HG02943 (cell line): ENCODE results near the gene ITGA7.

ENCODE experiments used
- ATAC-seq: cut with Tn5 transposase; IDR thresholded peaks from one replicate; pipeline ENCODE4 v1.9.1; 2021; ENCODE audit warnings: mild to moderate bottlenecking, low read depth, moderate library complexity; ENCODE audit not compliant: unreplicated experiment

ITGA7 gene

GRCh38 chr12:55702861-55703260, 4.8 kb downstream of the ITGA7 start:
- no peak for ATAC-seq

- no peak for ATAC-seq
These were observed 7.3 kb downstream of the ITGA7 start for GRCh38 chr12:55700255-55701018.

- ATAC-seq = no peak
These were observed 8.1 kb downstream of the ITGA7 start for GRCh38 chr12:55699471-55700055.

GRCh38 chr12:55698965-55699364, 8.7 kb downstream of the ITGA7 start:
- no peak for ATAC-seq

DNA sequence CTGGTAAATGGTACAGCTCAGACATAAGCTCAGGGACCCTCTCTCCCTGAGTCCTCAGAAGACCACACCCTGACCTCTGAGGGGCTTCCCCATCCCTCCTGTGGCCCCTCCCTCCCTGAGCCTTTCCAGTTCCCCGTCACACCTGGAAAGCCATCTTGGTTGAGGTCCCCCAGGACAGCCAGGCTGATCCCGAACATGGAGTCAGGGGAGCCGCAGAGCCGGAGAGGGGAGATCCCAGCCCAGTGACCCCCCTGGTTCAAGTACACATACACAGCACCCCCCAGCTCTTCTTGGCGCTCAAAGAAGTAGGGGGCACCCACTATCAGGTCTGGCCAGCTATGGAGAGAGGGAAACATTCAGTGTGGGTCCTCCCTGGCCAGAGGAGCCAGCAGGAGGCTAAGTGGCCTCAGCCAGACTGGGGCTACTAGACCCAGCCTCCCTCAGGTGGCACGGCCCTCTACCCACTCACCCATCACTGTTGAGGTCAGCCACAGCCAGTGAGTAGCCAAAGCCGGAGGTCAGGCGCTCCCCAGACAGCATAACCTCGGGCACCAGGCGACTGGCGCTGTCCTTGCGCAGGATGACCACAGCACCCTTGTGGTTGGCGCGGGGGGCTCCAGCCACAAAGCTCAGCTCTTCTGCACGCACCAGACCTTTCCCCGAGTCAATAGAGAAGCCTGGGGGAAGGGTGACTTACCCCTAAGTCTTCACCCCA, 9.3 kb downstream of the ITGA7 start:
- no peak for ATAC-seq

DNA sequence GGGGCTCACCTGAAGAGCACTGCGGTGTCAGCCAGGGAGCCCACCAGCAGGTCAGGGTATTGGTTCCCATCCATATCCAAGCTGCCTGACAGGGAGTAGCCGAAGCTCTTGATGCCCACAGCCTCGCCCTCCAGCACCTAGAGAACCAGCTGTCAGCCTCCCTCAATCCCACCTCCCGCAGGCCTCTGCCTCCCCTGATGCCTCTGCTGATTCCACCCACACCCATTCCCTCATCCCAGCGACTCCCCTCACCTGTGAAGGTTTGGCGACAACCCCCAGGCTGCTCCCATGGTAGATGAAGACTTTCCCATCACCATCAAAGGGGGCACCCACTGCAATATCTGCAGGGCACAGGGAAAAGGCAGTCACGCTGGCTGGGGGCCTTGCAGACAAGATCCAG, 10.0 kb downstream of the ITGA7 start:
- no peak for ATAC-seq

DNA sequence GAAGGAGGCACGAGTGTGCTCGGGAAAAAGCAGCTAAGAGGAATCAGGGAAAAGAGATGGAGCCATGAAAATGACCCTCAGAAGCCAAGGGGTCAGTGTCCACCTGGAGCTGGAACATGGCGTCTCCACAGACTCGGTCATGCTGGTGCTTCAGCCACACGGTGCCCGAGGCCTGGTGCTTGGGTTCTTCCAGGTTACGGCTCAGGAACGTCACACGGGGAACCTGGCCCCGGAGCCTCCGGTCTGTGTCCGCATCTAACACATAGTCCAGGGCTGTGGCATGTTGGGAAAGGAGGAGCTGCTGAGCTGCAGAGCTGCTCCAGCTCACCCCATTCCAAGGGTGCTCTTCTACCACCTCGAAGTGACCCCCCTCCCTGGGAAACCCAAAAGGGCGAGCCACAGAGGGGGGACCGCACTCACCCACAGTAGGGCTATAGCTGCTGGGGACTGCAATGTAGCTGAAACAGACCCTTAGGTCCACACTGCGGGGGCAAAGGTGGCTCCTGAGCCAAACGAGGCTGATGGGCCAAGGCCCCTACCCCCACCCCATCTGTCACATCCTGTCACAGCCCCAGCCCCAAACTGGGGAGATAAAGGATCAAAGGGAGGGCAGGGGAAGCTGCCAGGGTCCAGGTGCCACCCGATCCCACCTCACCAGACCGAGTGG, 10.8 kb downstream of the ITGA7 start:
- ATAC-seq = no peak

GRCh38 chr12:55696141-55696540, 11.6 kb downstream of the ITGA7 start:
- no peak for ATAC-seq

- no peak for ATAC-seq
These were observed 12.4 kb downstream of the ITGA7 start for GRCh38 chr12:55695349-55695748.

DNA sequence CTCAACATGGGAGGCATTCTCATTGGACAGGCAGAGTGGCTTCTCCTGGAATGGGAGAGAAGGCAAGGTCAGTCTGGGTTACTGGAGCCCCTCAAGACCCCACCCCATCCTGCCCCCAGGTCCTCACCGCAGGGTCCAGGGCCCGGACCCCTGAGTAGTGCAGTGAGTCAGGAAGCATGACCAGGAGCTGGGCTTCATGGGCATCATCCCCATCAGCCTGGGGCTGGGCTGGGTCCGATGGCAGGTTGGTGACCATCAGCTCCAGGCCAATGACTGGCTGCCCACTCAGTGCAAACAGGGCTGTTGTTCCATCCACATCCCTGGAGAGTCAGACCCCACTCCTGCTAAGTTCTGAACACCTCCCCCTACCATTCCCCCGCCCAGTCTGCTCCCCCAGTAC, 13.1 kb downstream of the ITGA7 start:
- no peak for ATAC-seq

GRCh38 chr12:55694188-55694515, 13.6 kb downstream of the ITGA7 start:
- ATAC-seq = no peak

GRCh38 chr12:55693323-55694187, 14.1 kb downstream of the ITGA7 start:
- ATAC-seq = no peak

DNA sequence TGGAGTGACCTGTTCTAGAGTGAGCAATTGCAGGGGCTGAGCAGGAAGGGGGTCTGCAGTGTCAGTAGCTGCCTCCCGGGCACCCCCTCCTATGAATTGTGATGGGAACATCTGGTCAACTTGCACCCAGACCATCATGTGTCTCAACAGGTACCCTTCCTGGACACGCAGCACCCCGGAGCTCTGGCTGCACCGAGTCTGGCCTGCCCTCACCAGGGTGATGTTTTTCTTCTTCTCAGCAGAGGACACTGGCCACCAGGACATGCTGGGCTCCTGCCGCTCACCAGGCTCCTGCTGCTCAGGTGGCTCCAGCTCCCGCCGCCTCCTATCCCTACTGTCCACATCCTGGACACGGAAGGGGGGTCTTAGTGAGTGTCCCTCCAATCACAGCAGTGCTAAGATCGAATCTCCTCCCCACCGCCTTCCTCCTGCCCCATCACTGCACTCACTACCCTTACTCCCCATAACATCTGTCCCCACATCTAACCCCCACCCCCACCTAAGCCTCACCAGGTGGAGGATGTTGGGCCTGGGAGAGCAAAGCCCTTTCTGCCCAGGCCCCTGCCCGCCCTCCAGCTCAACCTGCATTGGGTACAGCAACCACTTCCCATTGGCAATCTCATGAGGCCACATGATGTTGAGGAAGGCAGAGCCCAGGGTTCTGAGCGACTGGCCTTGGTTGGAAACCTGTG, 14.9 kb downstream of the ITGA7 start:
- ATAC-seq = no peak

DNA sequence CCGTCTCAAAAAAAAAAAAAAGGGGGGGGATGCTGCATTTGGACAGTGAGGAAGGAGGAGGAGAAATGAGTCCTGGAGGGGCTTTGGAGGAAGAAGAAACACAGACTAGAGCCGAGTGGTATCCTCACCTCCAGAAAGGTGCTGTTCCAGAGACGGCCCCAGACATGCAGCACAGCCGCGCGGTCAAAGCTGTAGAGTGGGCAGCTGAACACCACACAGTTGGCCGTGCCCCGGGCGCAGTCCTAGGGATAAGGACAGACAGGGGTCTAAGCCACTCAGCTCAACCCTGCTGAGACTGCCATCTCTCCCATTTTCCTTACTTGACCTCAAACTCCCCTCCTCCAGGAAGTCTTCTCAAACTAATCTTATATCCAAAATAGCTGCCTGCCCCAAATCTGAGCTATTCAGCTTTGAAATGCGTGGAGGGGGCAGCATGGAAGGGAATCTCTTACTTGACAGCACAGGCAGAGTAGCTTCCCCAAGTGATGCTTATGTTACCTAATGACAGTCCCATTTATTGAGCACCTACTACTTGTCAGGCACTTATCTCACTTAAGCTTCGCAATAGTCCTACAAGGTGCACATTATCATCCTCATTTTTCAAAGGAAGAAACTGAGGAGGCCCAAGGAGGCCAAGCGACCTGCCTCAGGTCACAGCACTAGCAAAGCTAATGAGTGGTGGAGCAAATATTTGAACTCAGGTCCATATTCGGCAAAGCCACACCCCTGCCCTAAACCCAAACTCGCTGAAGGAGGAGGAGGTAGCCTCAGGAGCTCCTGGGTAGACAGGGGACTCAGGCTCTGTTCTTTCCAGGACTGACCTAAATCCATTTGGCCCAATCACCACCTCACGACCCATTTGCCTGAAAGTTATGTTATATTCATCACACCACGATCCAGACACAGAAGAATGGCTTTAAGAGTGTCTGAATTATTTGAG, 18.7 kb downstream of the ITGA7 start:
- ATAC-seq = no peak

DNA sequence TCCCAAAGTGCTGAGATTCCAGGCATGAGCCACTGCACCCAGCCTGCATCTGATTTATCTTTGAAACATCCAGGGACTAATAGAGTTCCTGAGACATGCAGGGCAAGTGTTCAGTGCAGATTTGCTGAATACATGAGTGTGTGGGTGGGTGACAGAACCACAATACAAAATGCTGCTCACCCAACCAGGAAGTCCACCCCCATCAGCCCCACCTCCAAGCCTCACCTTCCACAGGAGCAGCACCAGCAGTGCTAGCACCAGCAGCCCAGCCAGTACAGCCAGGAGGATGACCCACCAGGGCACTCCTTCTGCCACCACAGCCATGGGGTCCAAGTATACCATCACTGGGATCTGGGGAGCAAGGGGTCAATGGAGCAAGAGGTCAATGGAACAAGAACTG, 20.0 kb downstream of the ITGA7 start:
- no peak for ATAC-seq

- ATAC-seq = no peak
These were observed 21.2 kb downstream of the ITGA7 start for GRCh38 chr12:55686366-55687010.

GRCh38 chr12:55685671-55686070, 22.0 kb downstream of the ITGA7 start:
- no peak for ATAC-seq

GRCh38 chr12:55684761-55685370, 22.8 kb downstream of the ITGA7 start:
- ATAC-seq = no peak
